IPS-18c (cell line): ENCODE results near the gene KLHDC3.
"Not testable (repeated sequence)": the region's sequence is repeated elsewhere in the genome, so short reads cannot be mapped to it uniquely, and the experiment has no call there.

Source experiments
- H3K4me3 ChIP-seq: 2 replicates; pipeline ENCODE4 v1.7.0; 2013; ENCODE audit warnings: low read depth, mild to moderate bottlenecking, low read length, moderate library complexity; ENCODE audit not compliant: insufficient read depth
- H3K9me3 ChIP-seq: one replicate; pipeline ENCODE4 v1.6.1; 2013; ENCODE audit warnings: mild to moderate bottlenecking, low read length, moderate library complexity; ENCODE audit not compliant: control insufficient read depth, insufficient read depth

The KLHDC3 gene

GRCh38 chr6:42984001-42984923, 29.8 kb upstream of the KLHDC3 start, which contains the start of gene PPP2R5D:
TSS of gene PPP2R5D (plus strand) at chr6:42984570. CDS start at chr6:42984678, 108 bp downstream.
- Histone ChIP-seq H3K4me3 (peak within 1 kb of the TSS; percentile 93), H3K9me3 (no peaks in the 10 kb centered on the region)

DNA sequence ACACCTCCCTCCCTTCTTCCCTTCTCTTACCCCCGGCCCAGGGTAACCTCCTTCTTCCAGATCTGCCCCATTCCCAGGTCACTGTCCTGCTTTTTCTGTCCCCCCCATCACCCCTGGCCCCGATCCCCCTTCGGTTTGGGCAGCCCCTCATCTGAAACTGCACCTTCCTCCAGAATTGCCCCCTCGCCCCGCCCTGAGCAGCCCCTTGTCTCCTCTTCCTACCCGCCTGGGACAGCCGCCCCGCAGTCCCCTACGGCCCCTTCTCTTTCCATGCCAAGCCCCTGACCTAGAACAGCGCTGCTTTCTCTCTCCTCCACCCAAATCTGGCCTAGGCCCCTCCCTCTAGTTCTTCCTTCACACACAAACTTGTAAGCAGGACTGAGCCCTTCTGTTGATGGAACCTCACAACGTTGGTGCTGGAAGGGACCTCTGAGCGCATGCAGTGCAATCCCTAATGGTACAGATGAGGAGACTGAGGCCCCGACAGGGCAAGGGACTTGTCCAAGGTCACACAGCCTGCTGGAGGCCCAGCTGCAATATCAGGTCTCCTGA, 29.0 kb upstream of the KLHDC3 start:
- Histone ChIP-seq H3K4me3 (peak overlapping the region; percentile 93), H3K9me3 (no peaks in the 10 kb centered on the region)

DNA sequence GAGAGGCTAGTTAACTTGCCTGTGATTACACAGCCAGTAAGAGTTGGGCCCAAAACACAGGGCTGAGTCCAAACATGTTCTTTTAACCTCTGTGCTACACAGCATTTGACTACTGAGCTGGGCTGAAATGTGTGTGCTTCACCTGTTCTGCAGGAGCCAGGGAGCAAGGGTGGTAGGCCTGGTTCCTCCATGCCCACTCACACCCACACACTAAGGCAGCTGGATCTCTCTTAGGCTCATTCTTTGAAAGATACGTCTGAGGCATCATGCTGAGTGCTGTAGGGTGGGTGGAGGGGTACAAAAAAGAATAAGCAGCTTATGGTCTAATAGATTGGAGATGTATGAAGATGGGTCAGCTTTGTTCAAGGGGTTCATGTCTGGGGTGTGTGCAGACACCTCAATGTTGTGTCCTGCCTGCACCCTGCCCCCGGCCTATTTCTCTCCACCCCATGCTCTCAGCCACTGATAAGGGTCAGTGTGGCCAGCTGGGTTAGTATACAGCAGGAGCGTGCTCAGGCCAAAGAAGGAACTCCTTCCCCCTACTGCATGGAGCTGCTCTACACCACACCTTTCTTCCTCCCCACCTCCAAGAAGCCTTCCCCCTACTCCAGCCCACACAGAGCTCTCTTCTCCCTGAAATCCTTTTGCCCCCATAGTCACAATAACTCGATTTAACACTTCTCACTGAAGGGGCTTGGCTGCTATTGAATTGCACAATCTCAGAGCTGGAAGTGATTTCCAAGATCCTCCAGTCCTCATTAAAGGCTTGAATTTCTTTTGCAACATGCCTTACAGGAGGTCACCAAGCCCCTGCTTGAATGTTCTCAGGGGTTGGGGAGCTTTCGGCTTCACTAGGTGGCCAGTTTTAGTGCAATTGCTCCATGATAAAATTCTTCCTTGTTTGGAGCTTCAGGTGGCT, 26.3 kb upstream of the KLHDC3 start:
- Histone ChIP-seq H3K4me3 (no peak overlapping the region), H3K9me3 (no peaks in the 10 kb centered on the region)

- no peak overlapping the region for H3K4me3 ChIP-seq
- no peaks in the 10 kb centered on the region for H3K9me3 ChIP-seq
These were observed 25.5 kb upstream of the KLHDC3 start for GRCh38 chr6:42988486-42989020.

GRCh38 chr6:42989923-42990322, 24.1 kb upstream of the KLHDC3 start:
- Histone ChIP-seq H3K4me3 (no peak overlapping the region), H3K9me3 (no peaks in the 10 kb centered on the region)

- no peaks in the 10 kb centered on the region for H3K9me3 ChIP-seq
- no peak overlapping the region for H3K4me3 ChIP-seq
These were observed 20.6 kb upstream of the KLHDC3 start for GRCh38 chr6:42993445-42993844.

GRCh38 chr6:42996513-42996912, 17.5 kb upstream of the KLHDC3 start:
- no peak overlapping the region for H3K4me3 ChIP-seq

GRCh38 chr6:42998205-42998604, 15.8 kb upstream of the KLHDC3 start:
- H3K4me3 ChIP-seq, H3K9me3 ChIP-seq: not testable (repeated sequence)

More at GRCh38 chr6:42996513-42996912, 17.5 kb upstream of the KLHDC3 start:
- H3K9me3 ChIP-seq: no peaks in the 10 kb centered on the region

DNA sequence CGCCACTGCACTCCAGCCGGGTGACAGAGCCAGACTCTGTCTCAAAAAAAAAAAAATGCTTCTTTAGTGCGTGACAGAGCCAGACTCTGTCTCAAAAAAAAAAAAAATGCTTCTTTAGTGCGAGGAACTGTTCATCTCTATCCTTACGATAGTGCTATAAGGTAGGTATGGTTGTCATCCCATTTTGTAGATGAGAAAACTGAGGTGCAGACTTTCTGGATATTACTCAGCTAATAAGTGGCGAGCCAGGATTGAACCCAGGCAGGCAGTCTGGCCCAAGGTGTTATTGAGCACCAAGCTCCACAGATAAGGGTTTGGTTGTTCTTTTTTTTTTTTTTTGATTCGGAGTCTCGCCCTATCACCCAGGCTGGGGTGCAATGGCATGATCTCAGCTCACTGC, 12.2 kb upstream of the KLHDC3 start:
- Histone ChIP-seq H3K4me3 (no peak overlapping the region), H3K9me3 (peaks cover 2% of the 10 kb centered on the region)

GRCh38 chr6:43005844-43006243, 8.2 kb upstream of the KLHDC3 start:
- Histone ChIP-seq H3K4me3 (no peak overlapping the region), H3K9me3 (peaks cover 2% of the 10 kb centered on the region)

DNA sequence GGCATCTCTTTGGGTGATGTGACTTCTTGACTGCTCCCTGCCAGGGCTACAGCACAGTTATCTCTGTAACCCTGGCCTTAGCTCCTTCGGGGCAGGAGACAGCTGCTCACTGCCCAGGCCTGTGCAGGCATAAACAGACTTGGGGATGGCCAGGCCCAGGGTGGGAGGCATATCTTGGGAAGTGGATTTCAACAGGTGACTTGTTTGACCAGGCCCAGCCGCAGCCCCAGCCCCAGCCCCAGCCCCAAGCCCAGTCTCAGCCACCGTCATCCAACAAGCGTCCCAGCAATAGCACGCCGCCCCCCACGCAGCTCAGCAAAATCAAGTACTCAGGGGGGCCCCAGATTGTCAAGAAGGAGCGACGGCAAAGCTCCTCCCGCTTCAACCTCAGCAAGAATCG, 7.8 kb upstream of the KLHDC3 start:
- peaks cover 2% of the 10 kb centered on the region for H3K9me3 ChIP-seq
- H3K4me3 ChIP-seq: no peak overlapping the region

DNA sequence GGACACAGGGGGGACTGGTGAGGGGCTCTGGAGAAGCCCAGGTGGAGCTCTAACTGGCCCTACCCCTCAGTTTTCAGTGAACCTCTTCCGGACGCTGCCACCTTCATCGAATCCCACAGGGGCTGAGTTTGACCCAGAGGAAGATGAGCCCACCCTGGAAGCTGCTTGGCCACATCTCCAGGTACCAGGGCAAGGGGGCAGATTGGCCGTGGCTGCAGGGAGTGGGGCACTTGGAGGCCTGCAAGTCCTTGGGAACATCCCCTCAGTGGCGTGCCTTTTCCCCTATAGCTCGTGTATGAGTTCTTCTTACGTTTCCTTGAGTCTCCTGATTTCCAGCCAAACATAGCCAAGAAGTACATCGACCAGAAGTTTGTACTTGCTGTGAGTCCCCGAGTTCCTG, 6.9 kb upstream of the KLHDC3 start:
- Histone ChIP-seq H3K9me3 (peaks cover 2% of the 10 kb centered on the region), H3K4me3 (no peak overlapping the region)

DNA sequence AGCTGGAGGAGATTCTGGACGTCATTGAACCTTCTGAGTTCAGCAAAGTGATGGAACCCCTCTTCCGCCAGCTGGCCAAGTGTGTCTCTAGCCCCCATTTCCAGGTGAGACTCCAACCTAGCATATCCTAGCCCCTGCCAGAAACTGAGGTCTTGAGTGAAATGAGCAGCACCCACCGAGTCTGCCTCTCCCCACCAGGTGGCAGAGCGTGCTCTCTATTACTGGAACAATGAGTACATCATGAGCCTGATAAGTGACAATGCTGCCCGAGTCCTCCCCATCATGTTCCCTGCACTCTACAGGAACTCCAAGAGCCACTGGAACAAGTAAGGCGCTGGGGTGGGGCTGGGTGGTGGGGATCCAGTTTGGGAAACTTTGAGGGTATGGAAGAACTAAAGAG, 4.9 kb upstream of the KLHDC3 start:
- H3K4me3 ChIP-seq: no peak overlapping the region
- H3K9me3 ChIP-seq: no peaks in the 10 kb centered on the region

- Histone ChIP-seq H3K4me3 (no peak overlapping the region), H3K9me3 (no peaks in the 10 kb centered on the region)
These were observed 2.8 kb upstream of the KLHDC3 start for GRCh38 chr6:43011207-43011606.

GRCh38 chr6:43012364-43012763, 1.7 kb upstream of the KLHDC3 start:
- Histone ChIP-seq H3K9me3 (no peaks in the 10 kb centered on the region), H3K4me3 (no peak overlapping the region; the same call in 1 of the 2 replicates)

DNA sequence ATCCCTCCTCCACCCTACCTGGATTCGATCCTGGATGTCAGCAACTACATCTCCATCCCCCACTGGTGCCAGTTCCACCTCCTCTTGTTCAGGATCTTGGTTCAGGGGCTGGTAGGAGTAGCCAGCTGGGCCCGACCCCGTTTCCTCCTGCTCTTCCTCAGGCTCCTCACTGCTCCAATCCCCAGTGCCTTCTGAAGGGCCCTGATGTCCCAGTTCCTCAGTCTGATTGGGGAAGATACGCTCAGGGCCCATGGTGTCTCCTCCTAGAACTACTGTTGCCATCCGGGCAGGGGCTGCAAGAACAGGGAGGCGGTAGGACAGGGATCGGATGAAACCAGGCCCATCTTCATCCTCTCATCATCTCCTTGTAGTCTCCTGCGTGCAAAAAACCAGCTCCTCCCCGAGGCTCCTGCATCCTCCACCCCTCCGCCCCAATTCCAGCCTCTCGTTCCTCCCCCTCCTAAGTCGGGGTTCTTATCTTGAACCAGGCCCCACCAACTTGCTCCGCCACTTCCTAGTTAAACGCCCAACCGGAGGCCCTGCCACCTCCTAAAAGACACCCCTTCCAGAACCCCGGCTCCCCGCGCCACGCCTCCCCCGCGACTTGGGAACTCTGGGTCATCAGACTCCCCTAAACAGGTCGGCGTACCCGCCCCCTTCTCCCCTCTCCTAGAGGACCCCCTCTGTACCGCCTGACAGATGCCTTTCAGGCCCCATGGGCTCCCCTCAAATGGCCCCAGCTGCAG, 779 bp upstream of the KLHDC3 start:
- peak overlapping the region; percentile 70 for H3K4me3 ChIP-seq

More for the DNA sequence above, 779 bp upstream of the KLHDC3 start:
- H3K9me3 ChIP-seq: no peaks in the 10 kb centered on the region
